ENCODE data around the gene TMPRSS2. TPM values are rescaled to one million over a fixed set of nuclear protein-coding genes. Genes with fewer than 3 reads are reported as not detected.

Gene TMPRSS2
- total and polyA plus RNA-seq, 2 donors (not counting 3 experiments of a cell fraction or from before 2014, with no cell fraction given), result not detected

DNA sequence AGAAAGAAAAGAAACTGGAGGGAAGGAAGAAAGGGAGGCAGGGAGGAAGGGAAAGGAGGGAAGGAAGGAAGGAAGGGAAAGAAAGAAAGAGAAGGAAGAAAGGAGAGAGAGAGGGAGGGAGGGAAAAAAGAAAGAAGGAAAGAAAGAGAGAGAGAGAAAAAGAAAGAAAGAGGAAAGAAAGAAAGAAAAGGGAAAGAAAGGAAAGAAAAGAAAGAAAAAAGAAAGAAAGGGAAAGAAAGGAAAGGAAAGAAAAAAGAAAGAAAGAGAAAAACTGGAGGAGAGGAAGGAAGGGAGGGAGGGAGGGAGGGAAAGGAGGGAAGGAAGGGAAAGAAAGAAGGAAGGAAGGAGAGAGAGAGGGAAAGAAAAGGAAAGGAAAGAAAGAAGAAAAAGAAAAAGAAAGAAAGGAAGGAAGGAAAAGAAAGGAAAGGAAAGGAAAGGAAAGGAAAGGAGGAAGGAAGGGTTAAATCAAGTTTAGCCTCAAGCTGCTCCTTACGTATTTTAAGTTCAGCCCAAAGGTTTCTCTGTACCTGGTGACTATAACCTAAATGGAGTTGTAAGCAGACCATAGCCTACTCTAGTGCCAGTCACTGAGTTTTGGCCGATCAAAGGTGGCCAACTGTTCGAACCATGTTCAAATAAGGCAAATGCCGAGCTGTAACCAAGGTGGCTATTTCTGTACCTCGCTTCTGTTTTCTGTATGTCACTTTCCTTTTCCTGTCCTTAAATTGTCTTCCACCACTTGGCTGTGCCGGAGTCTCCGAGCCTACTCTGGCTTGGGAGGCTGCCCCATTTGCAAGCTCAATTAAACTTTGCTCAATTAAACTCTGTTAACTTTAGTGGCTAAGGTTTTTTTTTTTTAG, 37.8 kb upstream of the TMPRSS2 start:
- Histone ChIP-seq H4K20me1 (replicated peaks; ENCODE audit: control insufficient read depth, extremely low read depth, insufficient read depth, low read length) (no peaks in the 10 kb centered on the region), H3K9ac (replicated peaks; ENCODE audit: extremely low read depth, insufficient read depth, low read length) (no peak overlapping the region), H3K79me2 (ENCODE audit: control insufficient read depth, insufficient read depth, low read length) (no peaks in the 10 kb centered on the region), H3K4me1 (ENCODE audit: control insufficient read depth, extremely low read depth, insufficient read depth, low read length) (no peaks in the 10 kb centered on the region), H3K9me1 (replicated peaks; ENCODE audit: control insufficient read depth, extremely low read depth, insufficient read depth, low read length) (no peaks in the 10 kb centered on the region), H2AFZ (ENCODE audit: low read depth, low read length) (no peak overlapping the region), H3K27ac (ENCODE audit: insufficient read depth, low read depth, low read length) (no peak overlapping the region), H3K36me3 (ENCODE audit: control insufficient read depth in 2 of 2, extremely low read depth in 1 of 2, insufficient read depth in 2 of 2, low read length in 2 of 2) (no peaks in the 10 kb centered on the region), H3K4me3 (replicated peaks in 1 of 3; ENCODE audit: insufficient read depth in 1 of 3, low read depth in 1 of 3, low read length in 3 of 3) (no peak overlapping the region), H3K27me3 (ENCODE audit: control insufficient read depth in 2 of 2, insufficient read depth in 2 of 2, low read length in 2 of 2) (peaks cover 0 to 2% of the 10 kb centered on the region in 2 experiments), H3K9me3 (replicated peaks; ENCODE audit: control insufficient read depth, insufficient read depth, low read length) (no peaks in the 10 kb centered on the region), H3K4me2 (ENCODE audit: insufficient read depth, low read length) (no peak overlapping the region)
- TF ChIP-seq, protein P1, sequence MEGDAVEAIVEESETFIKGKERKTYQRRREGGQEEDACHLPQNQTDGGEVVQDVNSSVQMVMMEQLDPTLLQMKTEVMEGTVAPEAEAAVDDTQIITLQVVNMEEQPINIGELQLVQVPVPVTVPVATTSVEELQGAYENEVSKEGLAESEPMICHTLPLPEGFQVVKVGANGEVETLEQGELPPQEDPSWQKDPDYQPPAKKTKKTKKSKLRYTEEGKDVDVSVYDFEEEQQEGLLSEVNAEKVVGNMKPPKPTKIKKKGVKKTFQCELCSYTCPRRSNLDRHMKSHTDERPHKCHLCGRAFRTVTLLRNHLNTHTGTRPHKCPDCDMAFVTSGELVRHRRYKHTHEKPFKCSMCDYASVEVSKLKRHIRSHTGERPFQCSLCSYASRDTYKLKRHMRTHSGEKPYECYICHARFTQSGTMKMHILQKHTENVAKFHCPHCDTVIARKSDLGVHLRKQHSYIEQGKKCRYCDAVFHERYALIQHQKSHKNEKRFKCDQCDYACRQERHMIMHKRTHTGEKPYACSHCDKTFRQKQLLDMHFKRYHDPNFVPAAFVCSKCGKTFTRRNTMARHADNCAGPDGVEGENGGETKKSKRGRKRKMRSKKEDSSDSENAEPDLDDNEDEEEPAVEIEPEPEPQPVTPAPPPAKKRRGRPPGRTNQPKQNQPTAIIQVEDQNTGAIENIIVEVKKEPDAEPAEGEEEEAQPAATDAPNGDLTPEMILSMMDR (IDR thresholded peaks at IDR 0.05; ENCODE audit: extremely low read depth in 1 of 2, insufficient read depth in 1 of 2, low read depth in 1 of 2, low read length in 2 of 2), result no peak
- TF ChIP-seq GATA2 (IDR thresholded peaks at IDR 0.05; ENCODE audit: insufficient read depth, insufficient read length, low read depth, low read length), result no peak
- no peak for TF ChIP-seq POLR2A (IDR thresholded peaks at IDR 0.05; ENCODE audit: low read depth, low read length)
- no peak for TF ChIP-seq MYC (IDR thresholded peaks at IDR 0.05; ENCODE audit: low read depth, low read length)
- no peak for TF ChIP-seq JUN (IDR thresholded peaks at IDR 0.05; ENCODE audit: borderline replicate concordance, insufficient read depth, insufficient read length, low read depth)
- TF ChIP-seq EZH2 (IDR thresholded peaks at IDR 0.05; ENCODE audit: borderline replicate concordance, low read depth, low read length, severe bottlenecking), result no peak
- TF ChIP-seq, protein P2, sequence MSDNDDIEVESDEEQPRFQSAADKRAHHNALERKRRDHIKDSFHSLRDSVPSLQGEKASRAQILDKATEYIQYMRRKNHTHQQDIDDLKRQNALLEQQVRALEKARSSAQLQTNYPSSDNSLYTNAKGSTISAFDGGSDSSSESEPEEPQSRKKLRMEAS (IDR thresholded peaks at IDR 0.05; ENCODE audit: insufficient read depth, insufficient read length), result no peak
- no peak for TF ChIP-seq FOS (IDR thresholded peaks at IDR 0.05; ENCODE audit: borderline replicate concordance, insufficient read depth, low read length)
- TF ChIP-seq POLR2AphosphoS5 (IDR thresholded peaks at IDR 0.05; ENCODE audit: insufficient read depth, low read depth, low read length), result no peak
- FAIRE-seq (no peak), DNase-seq (ENCODE audit: low read depth, low spot score) (no peak)
- POLR2A ChIA-PET, result no interaction called here
- intact Hi-C loops (cut with micrococcal nuclease) (no loop called here), dilution Hi-C loops (cut with MboI; ENCODE audit: extremely low pct_ligation_motif_present, low sequenced_read_pairs) (no loop called here)
- BruUV-seq (replicated peaks), result no TSS peak
- CTCF ChIA-PET, result no interaction called here

Data from endothelial cell of umbilical vein (primary cell).